AG04450 (cell line): ENCODE results near the gene EGLN1. TPM values are rescaled to one million over a fixed set of nuclear protein-coding genes. Genes with fewer than 3 reads are reported as not detected.
A peak's percentile ranks its signal among the peaks of the same experiment; 100 is the strongest.
"Not testable (repeated sequence)": the region's sequence is repeated elsewhere in the genome, so short reads cannot be mapped to it uniquely, and the experiment has no call there.

Experiments
- CTCF ChIA-PET: fragments of 300-600, 350-600 bp; formaldehyde crosslinking; extraction: SDS; loops from one replicate; lab custom pipeline; 2022; ENCODE audit warnings: antibody characterized with exemption, inconsistent platforms; lab: Charles Lee
- POLR2A ChIA-PET: fragments of 350-600 bp; formaldehyde crosslinking; extraction: SDS; loops from one replicate; lab custom pipeline; 2021; ENCODE audit warnings: antibody characterized with exemption, inconsistent platforms; lab: Yijun Ruan, JAX
- DNase-seq: peaks from one replicate; pipeline ENCODE4 v3.0.0-alpha.2; 2011; ENCODE audit warnings: low read depth, low spot score
- H3K27ac ChIP-seq: one replicate; pipeline ENCODE4 v1.5.1; 2012; ENCODE audit warnings: low read depth, low read length, control low read depth
- H3K27me3 ChIP-seq: one replicate; pipeline ENCODE4 v1.6.0; 2012; ENCODE audit warnings: low read length; ENCODE audit not compliant: control insufficient read depth, insufficient read depth
- H3K4me3 ChIP-seq: 2 replicates; pipeline ENCODE4 v1.5.1; 2011; ENCODE audit warnings: mild to moderate bottlenecking, low read depth, low read length, control low read depth
- H3K9me3 ChIP-seq: 2 replicates; pipeline ENCODE4 v1.5.1; 2012; ENCODE audit warnings: low read length; ENCODE audit not compliant: control insufficient read depth, insufficient read depth
- polyA minus RNA-seq: library from RNA; depleted of rRNA, polyadenylated mRNA; stranded (reverse); fragments of >200 nt; gene quantifications from 2 replicates; pipeline ENCODE4 v1.2.3, GENCODE V29; 2011; rRNA and poly(A)+ RNA removed
- polyA plus RNA-seq: library from polyadenylated mRNA; depleted of rRNA; stranded (reverse); fragments of >200 nt; gene quantifications from 2 replicates; pipeline ENCODE4 v1.2.3, GENCODE V29; 2011; rRNA removed
- TF ChIP-seq, protein P1 (sequence below): IDR thresholded peaks from 2 replicates; pipeline ENCODE4 v1.5.1; 2011; ENCODE audit warnings: low read depth, low read length, control low read depth, inconsistent platforms

The EGLN1 gene
- polyA plus RNA-seq (31.9 and 48.2 TPM in 2 replicates), polyA minus RNA-seq (17.9 and 39.8 TPM in 2 replicates)

DNA sequence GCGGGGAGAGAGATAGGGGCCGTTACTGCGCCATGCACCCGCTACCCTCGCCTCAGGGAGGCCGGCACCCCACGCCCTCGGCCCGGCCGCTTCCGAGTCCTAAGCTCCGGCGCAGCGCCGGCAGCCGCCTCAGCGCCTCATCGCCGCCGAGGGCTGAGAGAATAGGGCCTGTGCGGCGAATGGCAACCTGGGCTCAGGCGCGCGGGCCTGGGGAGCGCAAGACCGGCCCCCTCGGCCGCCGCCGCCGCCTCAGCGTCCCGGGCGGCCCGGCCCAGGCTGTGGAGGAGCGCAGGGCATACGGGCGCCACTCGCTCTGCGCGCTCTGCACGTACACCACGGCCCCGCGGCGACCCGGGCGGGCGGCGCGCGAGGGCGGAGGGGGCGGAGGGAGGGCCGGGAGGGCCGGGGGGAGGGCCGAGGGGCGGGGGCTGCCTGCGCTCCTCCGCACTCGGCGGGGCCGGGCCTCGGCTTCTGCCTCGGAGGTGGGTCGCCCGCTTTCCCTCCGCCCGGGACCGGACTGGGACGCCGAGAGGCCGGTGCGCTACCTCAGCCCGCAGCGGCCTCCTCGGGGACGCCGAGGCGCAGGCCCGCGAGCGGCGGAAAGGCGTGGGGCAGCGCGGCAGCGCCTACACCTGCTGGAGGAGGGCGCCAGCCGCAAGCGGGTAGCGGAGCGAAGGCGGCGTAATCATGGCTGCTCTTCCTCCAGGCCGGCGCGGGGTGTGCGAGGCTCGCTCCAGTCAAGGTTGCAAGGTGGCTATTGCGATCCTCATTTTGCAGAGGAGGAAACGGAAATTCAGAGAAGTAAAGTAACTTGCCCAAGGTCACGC lies at the start of gene EGLN1:
Gene EGLN1 (minus strand): TSS at position 317 of the 827 bp plus-strand sequence. CDS start 399 bp downstream, outside the sequence.
- ChIA-PET POLR2A (interaction anchor here (1.0 kb wide), 2 partner anchors 85 to 106 kb away, joined by 3 read pairs; partner anchors contain the start of genes EXOC8, SPRTN and TSNAX), CTCF (no interaction called here)
- DNase-seq: peak; percentile 65
- peak within 1 kb of the TSS; percentile 62 for H3K27ac ChIP-seq
- peak within 1 kb of the TSS; percentile 83 for H3K4me3 ChIP-seq
- no peaks in the 10 kb centered on the region for H3K9me3 ChIP-seq
- no peaks in the 10 kb centered on the region for H3K27me3 ChIP-seq
- TF ChIP-seq, protein P1, sequence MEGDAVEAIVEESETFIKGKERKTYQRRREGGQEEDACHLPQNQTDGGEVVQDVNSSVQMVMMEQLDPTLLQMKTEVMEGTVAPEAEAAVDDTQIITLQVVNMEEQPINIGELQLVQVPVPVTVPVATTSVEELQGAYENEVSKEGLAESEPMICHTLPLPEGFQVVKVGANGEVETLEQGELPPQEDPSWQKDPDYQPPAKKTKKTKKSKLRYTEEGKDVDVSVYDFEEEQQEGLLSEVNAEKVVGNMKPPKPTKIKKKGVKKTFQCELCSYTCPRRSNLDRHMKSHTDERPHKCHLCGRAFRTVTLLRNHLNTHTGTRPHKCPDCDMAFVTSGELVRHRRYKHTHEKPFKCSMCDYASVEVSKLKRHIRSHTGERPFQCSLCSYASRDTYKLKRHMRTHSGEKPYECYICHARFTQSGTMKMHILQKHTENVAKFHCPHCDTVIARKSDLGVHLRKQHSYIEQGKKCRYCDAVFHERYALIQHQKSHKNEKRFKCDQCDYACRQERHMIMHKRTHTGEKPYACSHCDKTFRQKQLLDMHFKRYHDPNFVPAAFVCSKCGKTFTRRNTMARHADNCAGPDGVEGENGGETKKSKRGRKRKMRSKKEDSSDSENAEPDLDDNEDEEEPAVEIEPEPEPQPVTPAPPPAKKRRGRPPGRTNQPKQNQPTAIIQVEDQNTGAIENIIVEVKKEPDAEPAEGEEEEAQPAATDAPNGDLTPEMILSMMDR: peak; percentile 32

DNA sequence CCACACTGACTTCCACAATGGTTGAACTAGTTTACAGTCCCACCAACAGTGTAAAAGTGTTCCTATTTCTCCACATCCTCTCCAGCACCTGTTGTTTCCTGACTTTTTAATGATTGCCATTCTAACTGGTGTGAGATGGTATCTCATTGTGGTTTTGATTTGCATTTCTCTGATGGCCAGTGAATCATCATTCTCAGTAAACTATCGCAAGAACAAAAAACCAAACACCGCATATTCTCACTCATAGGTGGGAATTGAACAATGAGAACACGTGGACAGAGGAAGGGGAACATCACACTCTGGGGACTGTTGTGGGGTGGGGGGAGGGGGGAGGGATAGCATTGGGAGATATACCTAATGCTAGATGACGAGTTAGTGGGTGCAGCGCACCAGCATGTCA lies 49.4 kb upstream of the EGLN1 start:
- CTCF ChIA-PET, POLR2A ChIA-PET, H3K4me3 ChIP-seq, H3K9me3 ChIP-seq, H3K27ac ChIP-seq, DNase-seq, H3K27me3 ChIP-seq: not testable (repeated sequence)

DNA sequence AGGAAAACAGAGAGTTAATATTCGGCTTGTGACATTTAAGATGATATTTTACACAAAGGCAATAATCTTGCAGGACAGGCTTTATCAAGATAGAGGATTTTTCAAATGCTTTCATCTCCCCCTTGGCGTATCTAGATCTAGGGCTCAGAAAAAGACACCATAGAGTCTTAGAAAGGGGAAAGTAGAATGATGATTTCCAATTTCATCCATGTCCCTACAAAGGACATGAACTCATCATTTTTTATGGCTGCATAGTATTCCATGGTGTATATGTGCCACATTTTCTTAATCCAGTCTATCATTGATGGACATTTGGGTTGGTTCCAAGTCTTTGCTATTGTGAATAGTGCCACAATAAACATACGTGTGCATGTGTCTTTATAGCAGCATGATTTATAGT lies 48.9 kb upstream of the EGLN1 start:
- CTCF ChIA-PET, H3K27ac ChIP-seq, H3K4me3 ChIP-seq, H3K27me3 ChIP-seq, H3K9me3 ChIP-seq, POLR2A ChIA-PET, DNase-seq: not testable (repeated sequence)

DNA sequence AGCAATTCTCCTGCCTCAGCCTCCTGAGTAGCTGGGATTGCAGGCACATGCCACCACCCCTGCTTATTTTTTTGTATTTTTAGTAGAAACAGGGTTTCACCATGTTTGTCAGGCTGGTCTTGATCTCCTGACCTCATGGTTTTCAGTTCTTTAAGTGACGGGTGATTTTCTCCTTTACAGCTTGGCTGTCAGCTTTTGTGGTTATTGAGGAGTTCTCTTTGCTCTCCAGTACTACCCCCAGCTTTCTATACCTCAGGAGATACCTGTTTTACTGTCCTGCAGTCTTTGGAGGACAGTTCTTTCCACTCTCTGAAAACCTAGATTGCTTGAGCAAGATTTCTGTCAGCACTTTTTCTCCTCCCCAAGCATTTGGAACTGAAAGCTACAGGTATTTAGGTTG lies 45.9 kb upstream of the EGLN1 start:
- Histone ChIP-seq H3K9me3 (no peaks in the 10 kb centered on the region), H3K27ac (no peak overlapping the region), H3K27me3 (no peaks in the 10 kb centered on the region), H3K4me3 (no peak overlapping the region)
- TF ChIP-seq, protein P1: no peak
- ChIA-PET CTCF (no interaction called here), POLR2A (no interaction called here)
- no peak for DNase-seq

DNA sequence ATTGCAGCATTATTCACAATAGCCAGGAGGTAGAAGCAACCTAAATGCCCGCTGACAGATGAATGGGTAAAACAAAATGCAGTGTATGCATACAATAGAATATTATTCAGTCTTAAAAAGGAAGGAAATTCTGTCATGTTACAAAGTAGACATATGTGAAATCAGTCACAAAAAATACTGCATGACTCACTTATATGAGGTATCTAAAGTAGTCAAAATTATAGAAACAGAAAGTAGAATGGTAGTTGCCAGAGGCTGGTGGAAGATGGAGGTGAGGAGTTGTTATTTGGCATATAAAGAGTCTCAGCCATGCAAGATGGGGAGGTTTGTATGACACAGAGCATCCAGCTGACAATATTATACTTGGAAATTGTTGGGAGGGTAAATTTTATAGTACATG lies 43.0 kb upstream of the EGLN1 start:
- ChIA-PET POLR2A (no interaction called here), CTCF (no interaction called here)
- H3K9me3 ChIP-seq: no peaks in the 10 kb centered on the region
- H3K27me3 ChIP-seq: no peaks in the 10 kb centered on the region
- H3K27ac ChIP-seq: no peak overlapping the region
- DNase-seq: no peak
- H3K4me3 ChIP-seq: no peak overlapping the region
- TF ChIP-seq, protein P1: no peak

DNA sequence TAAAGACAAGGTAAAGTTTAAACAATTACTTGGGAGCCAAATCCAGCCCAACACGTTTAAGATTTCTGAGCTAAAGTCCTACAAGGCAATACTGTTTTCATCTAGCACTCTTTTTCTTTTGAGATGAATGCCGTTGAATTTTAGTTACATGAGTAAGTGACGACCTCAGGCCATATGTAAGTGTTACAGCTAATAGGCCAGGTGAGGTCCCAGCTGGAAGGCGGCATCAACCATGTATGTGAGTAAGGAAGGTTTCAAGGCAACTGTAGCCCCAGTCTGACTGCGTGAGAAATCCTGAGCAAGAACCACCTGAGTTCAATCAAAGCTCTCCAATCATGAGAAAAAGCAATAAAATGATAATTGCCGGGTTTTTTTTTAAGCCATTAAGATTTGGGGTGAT lies 41.5 kb upstream of the EGLN1 start:
- TF ChIP-seq, protein P1: no peak
- Histone ChIP-seq H3K4me3 (no peak overlapping the region), H3K27ac (no peak overlapping the region), H3K9me3 (no peaks in the 10 kb centered on the region), H3K27me3 (no peaks in the 10 kb centered on the region)
- ChIA-PET CTCF (no interaction called here), POLR2A (no interaction called here)
- no peak for DNase-seq
